LNCaP clone FGC (cell line): ENCODE measurements around the gene DTNA.

Source experiments
- DNase-seq: peaks from one replicate; pipeline ENCODE4 v3.0.0-alpha.2; 2011; ENCODE audit warnings: low read depth
- H3K4me3 ChIP-seq: 2 replicates; pipeline ENCODE4 v1.5.1; 2011; ENCODE audit warnings: mild to moderate bottlenecking, low read depth, low read length, control low read depth
- TF ChIP-seq, protein P1 (sequence below): IDR thresholded peaks from 2 replicates; pipeline ENCODE4 v1.5.1; 2012; ENCODE audit warnings: mild to moderate bottlenecking; ENCODE audit not compliant: control insufficient read depth, insufficient read depth; ENCODE audit errors: extremely low read depth

Gene DTNA

DNA sequence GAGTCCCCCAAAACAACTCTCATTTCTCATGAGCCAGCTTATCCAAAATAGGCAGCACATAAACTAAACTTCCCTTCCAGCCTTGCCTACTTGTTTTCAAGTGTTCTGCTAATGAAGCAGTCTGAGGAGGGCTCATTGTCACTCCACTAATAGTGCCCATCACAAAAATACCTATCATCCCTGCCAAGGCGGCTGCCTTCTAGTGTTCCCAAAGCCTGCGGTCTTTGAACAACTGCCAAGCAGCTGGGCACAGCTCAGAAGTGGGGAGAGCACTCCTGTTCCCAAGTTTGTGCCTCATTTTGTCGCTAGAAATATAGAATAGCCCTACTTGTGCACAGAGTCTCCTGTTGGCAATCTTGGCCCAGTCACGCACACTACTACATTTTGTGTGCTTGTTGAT lies 50.3 kb downstream of the DTNA start:
- no peak overlapping the region for H3K4me3 ChIP-seq
- TF ChIP-seq, protein P1, sequence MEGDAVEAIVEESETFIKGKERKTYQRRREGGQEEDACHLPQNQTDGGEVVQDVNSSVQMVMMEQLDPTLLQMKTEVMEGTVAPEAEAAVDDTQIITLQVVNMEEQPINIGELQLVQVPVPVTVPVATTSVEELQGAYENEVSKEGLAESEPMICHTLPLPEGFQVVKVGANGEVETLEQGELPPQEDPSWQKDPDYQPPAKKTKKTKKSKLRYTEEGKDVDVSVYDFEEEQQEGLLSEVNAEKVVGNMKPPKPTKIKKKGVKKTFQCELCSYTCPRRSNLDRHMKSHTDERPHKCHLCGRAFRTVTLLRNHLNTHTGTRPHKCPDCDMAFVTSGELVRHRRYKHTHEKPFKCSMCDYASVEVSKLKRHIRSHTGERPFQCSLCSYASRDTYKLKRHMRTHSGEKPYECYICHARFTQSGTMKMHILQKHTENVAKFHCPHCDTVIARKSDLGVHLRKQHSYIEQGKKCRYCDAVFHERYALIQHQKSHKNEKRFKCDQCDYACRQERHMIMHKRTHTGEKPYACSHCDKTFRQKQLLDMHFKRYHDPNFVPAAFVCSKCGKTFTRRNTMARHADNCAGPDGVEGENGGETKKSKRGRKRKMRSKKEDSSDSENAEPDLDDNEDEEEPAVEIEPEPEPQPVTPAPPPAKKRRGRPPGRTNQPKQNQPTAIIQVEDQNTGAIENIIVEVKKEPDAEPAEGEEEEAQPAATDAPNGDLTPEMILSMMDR, result no peak

GRCh38 chr18:34764451-34764850 lies 54.4 kb downstream of the DTNA start:
- no peak overlapping the region for H3K4me3 ChIP-seq
- no peak for DNase-seq
- TF ChIP-seq, protein P1, result no peak

More for the DNA sequence above, 50.3 kb downstream of the DTNA start:
- no peak for DNase-seq

DNA sequence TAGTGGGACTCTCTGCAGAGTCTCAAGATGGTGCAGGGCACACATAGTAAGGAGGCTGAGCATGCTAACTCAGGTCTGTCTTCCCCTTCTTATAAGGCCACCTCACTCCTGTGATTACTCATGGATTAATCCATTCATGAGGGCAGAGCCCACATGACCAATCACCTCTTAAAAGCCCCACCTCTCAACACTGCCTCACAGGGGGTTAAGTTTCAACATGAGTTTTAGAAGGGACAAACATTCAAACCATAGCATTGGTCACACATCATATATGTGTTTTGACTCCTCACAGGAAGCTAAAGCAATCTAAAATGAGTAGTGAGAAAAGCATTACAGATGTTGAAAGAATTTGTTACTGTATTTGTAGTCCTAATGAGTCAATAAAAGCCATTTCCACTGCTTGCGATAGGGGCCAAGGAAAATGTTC lies 57.5 kb downstream of the DTNA start:
- no peak for DNase-seq
- TF ChIP-seq, protein P1, result no peak
- H3K4me3 ChIP-seq, result no peak overlapping the region

DNA sequence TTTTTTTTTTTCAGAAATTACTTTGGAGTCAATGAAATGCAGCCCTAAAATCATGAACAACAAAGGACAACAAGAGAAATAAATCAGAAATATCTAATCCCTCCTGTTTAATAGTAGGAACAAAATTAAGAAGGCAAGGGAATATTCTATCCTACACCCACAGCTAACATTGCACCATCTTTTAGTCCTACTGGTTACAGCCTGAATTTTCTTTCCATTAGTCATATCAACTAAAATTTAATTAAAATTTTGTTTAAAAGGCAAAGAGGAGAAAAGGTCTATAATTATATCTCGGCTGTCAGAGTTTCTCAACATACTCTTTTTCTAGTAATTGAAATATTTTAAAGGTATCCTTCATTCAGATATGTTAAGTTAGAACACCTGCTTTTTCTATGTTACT lies 61.9 kb downstream of the DTNA start:
- H3K4me3 ChIP-seq, result no peak overlapping the region
- TF ChIP-seq, protein P1, result no peak
- no peak for DNase-seq

- no peak for DNase-seq
- no peak overlapping the region for H3K4me3 ChIP-seq
- TF ChIP-seq, protein P1, result no peak
Measured at GRCh38 chr18:34772887-34773286, 62.8 kb downstream of the DTNA start.

DNA sequence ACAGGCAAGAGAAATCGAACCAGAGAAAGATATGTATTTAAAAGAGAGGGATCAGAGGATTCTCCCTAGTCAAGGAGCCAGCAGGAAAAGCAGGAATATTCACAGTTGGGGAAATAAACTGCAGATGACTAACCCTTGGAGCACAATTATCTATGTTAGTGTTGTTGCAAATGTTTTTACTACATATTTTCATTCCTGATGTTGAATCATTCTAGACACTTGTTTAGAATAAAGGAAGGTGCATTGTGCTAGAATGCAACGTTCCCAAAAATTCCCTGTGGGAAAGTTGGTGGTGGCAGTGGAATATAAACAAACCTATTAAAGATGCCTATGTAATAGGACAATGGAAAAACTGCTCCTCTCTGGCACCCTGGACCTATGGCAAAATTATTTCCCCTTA lies 63.3 kb downstream of the DTNA start:
- DNase-seq, result no peak
- TF ChIP-seq, protein P1, result no peak
- no peak overlapping the region for H3K4me3 ChIP-seq

DNA sequence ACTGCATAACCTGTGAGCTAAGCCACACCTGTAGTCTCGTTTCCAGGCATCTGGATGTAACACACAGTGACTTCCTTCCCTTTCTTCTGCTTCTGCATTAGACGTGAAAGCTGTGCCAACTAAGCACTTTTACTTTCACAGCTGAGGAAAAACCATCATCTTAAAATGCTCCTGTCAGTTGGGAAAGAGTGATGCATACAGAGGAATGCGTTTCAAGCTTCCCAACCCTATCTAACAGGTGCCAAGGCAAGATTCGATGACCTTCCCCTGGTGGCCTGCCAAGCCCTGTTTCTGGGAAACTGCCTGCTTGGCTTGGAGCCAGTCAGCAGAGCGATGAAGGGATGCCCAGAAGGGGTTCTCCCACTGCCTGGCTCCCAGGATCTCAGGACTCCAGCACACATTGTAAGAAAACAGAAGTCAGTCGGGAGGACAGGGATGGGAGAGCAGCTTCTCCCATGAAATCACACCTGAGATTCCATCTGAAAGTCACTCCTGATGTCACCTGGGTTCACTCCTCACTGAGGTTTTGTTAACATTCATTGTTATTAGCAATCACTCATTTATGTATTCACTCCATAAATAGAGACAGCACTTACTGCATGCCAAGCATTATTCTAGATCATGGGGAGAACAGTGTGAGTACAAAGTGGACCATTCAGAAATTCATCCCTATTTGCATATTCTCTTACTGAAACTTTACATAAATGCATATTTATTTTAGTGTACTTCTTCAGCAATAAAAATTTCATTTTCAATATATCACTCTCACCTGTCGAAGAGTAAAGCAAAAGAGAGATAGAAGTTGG lies 64.1 kb downstream of the DTNA start:
- TF ChIP-seq, protein P1, result no peak
- H3K4me3 ChIP-seq, result no peak overlapping the region
- no peak for DNase-seq
